Measurements from ENCODE around the gene CCT8L2. TPM values are rescaled to one million over a fixed set of nuclear protein-coding genes. Genes with fewer than 3 reads are reported as not detected.

Gene CCT8L2
- total and polyA plus RNA-seq, 2 of the 8 experiments (the other 6 are each of a cell fraction or from before 2014, with no cell fraction given): not detected

- Histone ChIP-seq H3K4me1 (replicated peaks in 1 of 4; ENCODE audit: control insufficient read depth in 3 of 4, insufficient read depth in 4 of 4, low read length in 3 of 4) (no peaks in the 10 kb centered on the region), H2BK20ac (ENCODE audit: low read length) (no peak overlapping the region), H3K36me3 (ENCODE audit: control insufficient read depth in 2 of 4, insufficient read depth in 4 of 4, low read length in 3 of 4) (no peaks in the 10 kb centered on the region), H2AFZ (ENCODE audit: low read length) (no peak overlapping the region), H3K79me1 (ENCODE audit: low read depth, low read length) (no peaks in the 10 kb centered on the region), H3K56ac (replicated peaks; ENCODE audit: insufficient read length, low read depth, low read length) (no peak overlapping the region), H4K5ac (ENCODE audit: insufficient read length, low read depth, low read length) (no peak overlapping the region), H2BK12ac (ENCODE audit: low read depth, low read length) (no peak overlapping the region), H4K8ac (ENCODE audit: extremely low read depth, insufficient read depth, low read length) (no peak overlapping the region), H3K79me2 (ENCODE audit: control insufficient read depth in 1 of 2, insufficient read depth in 2 of 2, low read length in 2 of 2) (no peaks in the 10 kb centered on the region), H3K23me2 (ENCODE audit: low read depth, low read length) (no peaks in the 10 kb centered on the region), H2BK15ac (ENCODE audit: low read length) (no peak overlapping the region), H3K9ac (replicated peaks in 1 of 4; ENCODE audit: extremely low read depth in 1 of 4, low read depth in 3 of 4, low read length in 3 of 4) (no peak overlapping the region), H2BK5ac (ENCODE audit: low read depth, low read length) (no peak overlapping the region), H2BK120ac (replicated peaks; ENCODE audit: low read depth, low read length) (no peak overlapping the region), H2AK5ac (ENCODE audit: low read depth, low read length) (no peak overlapping the region), H3K27ac (ENCODE audit: low read depth, low read length) (no peak overlapping the region), H3K14ac (ENCODE audit: insufficient read length) (no peak overlapping the region), H3K27me3 (replicated peaks in 1 of 4; ENCODE audit: control insufficient read depth in 3 of 4, extremely low read depth in 1 of 4, insufficient read depth in 3 of 4, low read length in 3 of 4) (no peaks in the 10 kb centered on the region), H3K4ac (replicated peaks; ENCODE audit: insufficient read length, low read depth, low read length) (no peak overlapping the region), H4K20me1 (replicated peaks in 1 of 2; ENCODE audit: control insufficient read depth in 1 of 2, insufficient read depth in 2 of 2, low read length in 2 of 2) (no peaks in the 10 kb centered on the region), H3K9me3 (ENCODE audit: insufficient read depth in 2 of 2, low read depth in 1 of 2, low read length in 1 of 2) (peaks cover 2 to 44% of the 10 kb centered on the region in 2 experiments; a peak in 2 of 4 replicates), H3K4me3 (ENCODE audit: extremely low read depth in 1 of 4, insufficient read depth in 2 of 4, low read depth in 3 of 4, low read length in 4 of 4) (no peak overlapping the region), H3K18ac (ENCODE audit: extremely low read depth, low read length) (no peak overlapping the region), H3K23ac (ENCODE audit: insufficient read length) (no peak overlapping the region), H4K91ac (replicated peaks; ENCODE audit: insufficient read length, low read length) (no peak overlapping the region), H3K4me2 (ENCODE audit: insufficient read depth in 1 of 2, low read depth in 2 of 2, low read length in 2 of 2) (no peak overlapping the region)
- no peak for DNase-seq (ENCODE audit: low read depth in 1 of 2, low spot score in 2 of 2)
- CTCF ChIA-PET (ENCODE audit: partially characterized antibody): interaction anchor here (0.7 kb wide), 1 partner anchor 77 kb away, joined by 4 read pairs; no protein-coding TSS in a partner anchor
- TF ChIP-seq SIX5 (IDR thresholded peaks at IDR 0.05; ENCODE audit: low read depth, low read length) (no peak), EZH2 (IDR thresholded peaks at IDR 0.05; ENCODE audit: low read depth, low read length, severe bottlenecking) (no peak), CHD2 (IDR thresholded peaks at IDR 0.05; ENCODE audit: low read length) (no peak), FOSL1 (IDR thresholded peaks at IDR 0.05; ENCODE audit: insufficient read depth, low read depth, low read length) (no peak), NANOG (IDR thresholded peaks at IDR 0.05; ENCODE audit: insufficient read depth, low read depth, low read length, poor library complexity, severe bottlenecking) (no peak), EP300 (IDR thresholded peaks at IDR 0.05; ENCODE audit: borderline replicate concordance in 1 of 2, low read depth in 2 of 2, low read length in 2 of 2) (no peak), SRF (IDR thresholded peaks at IDR 0.05; ENCODE audit: low read depth, low read length) (no peak), NRF1 (IDR thresholded peaks at IDR 0.05; ENCODE audit: low read depth, low read length) (no peak), JUN (IDR thresholded peaks at IDR 0.05; ENCODE audit: low read depth, low read length) (no peak), SP1 (IDR thresholded peaks at IDR 0.05; ENCODE audit: low read depth, low read length) (no peak)
- POLR2A ChIA-PET (ENCODE audit: partially characterized antibody): no interaction called here
- WGBS, 2 experiments (ENCODE audit: extremely low coverage in 1 of 2, insufficient coverage in 1 of 2, insufficient read length in 1 of 2, insufficient replicate concordance in 2 of 2, low coverage in 1 of 2, low lambda C conversion rate in 2 of 2, missing lambda C conversion rate in 1 of 2): 100% methylated on average over 6 of the region's 77 CpGs; no CpG with 5 or more reads in 1 of the 2 experiments
- FAIRE-seq: no peak
These were observed 17.1 kb upstream of the CCT8L2 start for GRCh38 chr22:16609548-16610261.

Data from H1 (cell line).